Motor neuron (in vitro differentiated cells): ENCODE results near the gene RNF32. TPM values are rescaled to one million over a fixed set of nuclear protein-coding genes. Genes with fewer than 3 reads are reported as not detected.
"Not testable (repeated sequence)": the region's sequence is repeated elsewhere in the genome, so short reads cannot be mapped to it uniquely, and the experiment has no call there.

ENCODE experiments used
- ATAC-seq, 8 experiments: fragments of 200-7000 bp; cut with Tn5 transposase; replicated peaks in 6 of 8; 2 replicates each; pipeline ENCODE4 v1.8.0; 2021; ENCODE audit warnings: mild to moderate bottlenecking in 8 of 8, moderate library complexity in 8 of 8
- H3K27ac ChIP-seq, 2 donors: fragments of 250-450 bp; sonication (Bioruptor Pico); 2 replicates each; pipeline ENCODE4 v1.9.0; 2021; ENCODE audit warnings: antibody characterized with exemption in 2 of 2, mild to moderate bottlenecking in 2 of 2, moderate library complexity in 1 of 2
- H3K4me1 ChIP-seq, 2 donors: fragments of 250-450 bp; sonication (Bioruptor Pico); replicated peaks in 1 of 2; 2 replicates each; pipeline ENCODE4 v1.6.1; 2021; ENCODE audit warnings: antibody characterized with exemption in 2 of 2, mild to moderate bottlenecking in 2 of 2, moderate library complexity in 1 of 2
- H3K4me3 ChIP-seq, 5 donors: fragments of 250-450 bp; sonication (Bioruptor Pico); 2 replicates each; pipeline ENCODE4 v1.9.0; 2021; ENCODE audit warnings: antibody characterized with exemption in 5 of 5, mild to moderate bottlenecking in 5 of 5, moderate library complexity in 4 of 5
- WGBS, 10 experiments: fragments of 450-650 bp; shearing (Covaris generic); methylation state at CpG; one replicate each; pipeline ENCODE4 v1.0.0; 2022; 5-methylcytosine and 5-hydroxymethylcytosine counted together
- in situ Hi-C, 9 experiments: fragments of 400-800 bp; cut with MboI; loops; one replicate each; pipeline ENCODE4 v1.15.0; 2021; ENCODE audit warnings: low sequenced_read_pairs in 9 of 9, low pct_unique_long_range_greater_than_20kb in 2 of 9; ENCODE audit not compliant: unreplicated experiment in 9 of 9
- total RNA-seq, 8 experiments: library from RNA; unstranded; fragments of 300-600 nt; gene quantifications; 2 replicates each; pipeline versions ENCODE4 v1.2.3 to v1.2.4, GENCODE V29; 2022

RNF32 gene
- total RNA-seq, 8 experiments from 2014 or later: 3.1 to 6.9 (median 5.0) TPM

GRCh38 chr7:156638443-156639077, 2.0 kb upstream of the RNF32 start:
- no peak for ATAC-seq
- in situ Hi-C loops: no loop called here
- Histone ChIP-seq H3K4me1 (peaks cover 14 to 23% of the 10 kb centered on the region in 2 donors), H3K4me3 (peak overlapping the region in 1 of 5 donors; percentile 16), H3K27ac (no peak overlapping the region)
- 79 to 100% (median 97%) methylated on average over 2 to 8 of the region's 8 CpGs for WGBS, 10 experiments

- ATAC-seq: peak in 3 of 8 experiments; percentile 2 to 20 (median 3)
- WGBS, 10 experiments: 29 to 96% (median 81%) methylated on average over 1 to 27 of the region's 52 CpGs
- H3K4me3 ChIP-seq: peak overlapping the region; percentile 53 to 87 (median 62)
- in situ Hi-C loops: no loop called here
- H3K4me1 ChIP-seq: peaks cover 14 to 23% of the 10 kb centered on the region in 2 donors
- peak overlapping the region; percentile 70 to 90 for H3K27ac ChIP-seq
These were observed 933 bp upstream of the RNF32 start for GRCh38 chr7:156639426-156640256.

GRCh38 chr7:156640949-156641485, 443 bp downstream of the RNF32 start:
- peak overlapping the region; percentile 53 to 87 (median 62) for H3K4me3 ChIP-seq
- WGBS, 10 experiments: 4 to 33% (median 11%) methylated on average over 3 to 15 of the region's 30 CpGs; no CpG with 5 or more reads in 1 of the 10 experiments
- H3K4me1 ChIP-seq: peaks cover 14 to 23% of the 10 kb centered on the region in 2 donors
- in situ Hi-C loops: no loop called here
- peak in 5 of 8 experiments; percentile 51 to 63 (median 60) for ATAC-seq
- peak overlapping the region; percentile 82 to 90 for H3K27ac ChIP-seq

- in situ Hi-C loops: no loop called here
- WGBS, 10 experiments: 35 to 100% (median 84%) methylated on average over 1 to 8 of the region's 13 CpGs; no CpG with 5 or more reads in 1 of the 10 experiments
- ATAC-seq: no peak
These were observed 1.9 kb downstream of the RNF32 start for GRCh38 chr7:156642306-156643045.

GRCh38 chr7:156647330-156647729, 6.8 kb downstream of the RNF32 start:
- in situ Hi-C loops, H3K4me3 ChIP-seq, ATAC-seq, H3K27ac ChIP-seq, H3K4me1 ChIP-seq: not testable (repeated sequence)
- 64 to 100% (median 89%) methylated on average over 1 to 5 of the region's 5 CpGs; no CpG with 5 or more reads in 1 of the 10 experiments for WGBS, 10 experiments

More at GRCh38 chr7:156642306-156643045, 1.9 kb downstream of the RNF32 start:
- no peak overlapping the region for H3K27ac ChIP-seq
- H3K4me1 ChIP-seq: peaks cover 14 to 23% of the 10 kb centered on the region in 2 donors
- no peak overlapping the region for H3K4me3 ChIP-seq

- H3K4me3 ChIP-seq: no peak overlapping the region
- ATAC-seq: peak in 4 of 8 experiments; percentile 34 to 77 (median 73)
- H3K27ac ChIP-seq: no peak overlapping the region
- in situ Hi-C loops: no loop called here
- no peaks in the 10 kb centered on the region for H3K4me1 ChIP-seq
- WGBS, 10 experiments: 46 to 100% (median 89%) methylated on average over 1 to 9 of the region's 9 CpGs; no CpG with 5 or more reads in 2 of the 10 experiments
These were observed 9.5 kb downstream of the RNF32 start for GRCh38 chr7:156650042-156650441.

GRCh38 chr7:156651474-156651873, 10.9 kb downstream of the RNF32 start:
- ATAC-seq: no peak
- in situ Hi-C loops: no loop called here
- Histone ChIP-seq H3K27ac (no peak overlapping the region), H3K4me1 (no peaks in the 10 kb centered on the region), H3K4me3 (no peak overlapping the region)
- WGBS, 10 experiments: 13 to 100% (median 85%) methylated on average over 1 to 4 of the region's 4 CpGs

GRCh38 chr7:156652886-156653568, 12.5 kb downstream of the RNF32 start:
- H3K27ac ChIP-seq: no peak overlapping the region
- H3K4me3 ChIP-seq: no peak overlapping the region
- peaks cover 0 to 5% of the 10 kb centered on the region in 2 donors for H3K4me1 ChIP-seq
- ATAC-seq: no peak
- WGBS, 10 experiments: 57 to 100% (median 94%) methylated on average over 1 to 8 of the region's 8 CpGs
- in situ Hi-C loops: no loop called here

- in situ Hi-C loops: no loop called here
- peak in 1 of 8 experiments; percentile 7 for ATAC-seq
- H3K27ac ChIP-seq: no peak overlapping the region
These were observed 14.1 kb downstream of the RNF32 start for GRCh38 chr7:156654511-156655234.

GRCh38 chr7:156655251-156655650, 14.7 kb downstream of the RNF32 start:
- WGBS, 10 experiments: 80 to 100% (median 96%) methylated on average over 4 to 6 of the region's 6 CpGs; no CpG with 5 or more reads in 5 of the 10 experiments
- H3K4me1 ChIP-seq: peaks cover 0 to 5% of the 10 kb centered on the region in 2 donors
- in situ Hi-C loops: no loop called here
- H3K27ac ChIP-seq: no peak overlapping the region
- H3K4me3 ChIP-seq: no peak overlapping the region
- ATAC-seq: peak in 2 of 8 experiments; percentile 24 to 87

More at GRCh38 chr7:156654511-156655234, 14.1 kb downstream of the RNF32 start:
- peaks cover 0 to 5% of the 10 kb centered on the region in 2 donors for H3K4me1 ChIP-seq
- WGBS, 10 experiments: 64 to 100% (median 87%) methylated on average over 1 to 10 of the region's 10 CpGs; no CpG with 5 or more reads in 1 of the 10 experiments
- H3K4me3 ChIP-seq: no peak overlapping the region

GRCh38 chr7:156655983-156656382, 15.4 kb downstream of the RNF32 start:
- ATAC-seq: no peak
- Histone ChIP-seq H3K4me1 (peaks cover 0 to 5% of the 10 kb centered on the region in 2 donors), H3K4me3 (no peak overlapping the region), H3K27ac (no peak overlapping the region)
- in situ Hi-C loops: no loop called here
- WGBS, 10 experiments: 21 to 100% (median 86%) methylated on average over 2 to 4 of the region's 4 CpGs; no CpG with 5 or more reads in 1 of the 10 experiments
